Measurements from ENCODE around the gene CDADC1.
"Not testable (repeated sequence)": the region's sequence is repeated elsewhere in the genome, so short reads cannot be mapped to it uniquely, and the experiment has no call there.

The CDADC1 gene

GRCh38 chr13:49310251-49310650 is 62.5 kb downstream of the CDADC1 start:
- in situ Hi-C loops (cut with MboI; ENCODE audit: low sequenced_read_pairs): no loop called here

GRCh38 chr13:49311816-49312215 is 64.1 kb downstream of the CDADC1 start:
- in situ Hi-C loops (cut with MboI; ENCODE audit: low sequenced_read_pairs): no loop called here

- in situ Hi-C loops (cut with MboI; ENCODE audit: low sequenced_read_pairs): no loop called here
These were observed 66.7 kb downstream of the CDADC1 start for GRCh38 chr13:49314344-49314882.

- in situ Hi-C loops (cut with MboI; ENCODE audit: low sequenced_read_pairs): no loop called here
These were observed 67.4 kb downstream of the CDADC1 start for GRCh38 chr13:49315036-49315565.

GRCh38 chr13:49315756-49316482 is 68.2 kb downstream of the CDADC1 start:
- in situ Hi-C loops (cut with MboI; ENCODE audit: low sequenced_read_pairs): no loop called here

GRCh38 chr13:49319551-49319950 is 71.8 kb downstream of the CDADC1 start:
- in situ Hi-C loops (cut with MboI; ENCODE audit: low sequenced_read_pairs): no loop called here

GRCh38 chr13:49319951-49320350 is 72.2 kb downstream of the CDADC1 start:
- in situ Hi-C loops (cut with MboI; ENCODE audit: low sequenced_read_pairs): no loop called here

GRCh38 chr13:49320975-49321374 is 73.2 kb downstream of the CDADC1 start:
- in situ Hi-C loops (cut with MboI; ENCODE audit: low sequenced_read_pairs): no loop called here

- in situ Hi-C loops (cut with MboI; ENCODE audit: low sequenced_read_pairs): no loop called here
These were observed 75.0 kb downstream of the CDADC1 start for GRCh38 chr13:49322702-49323101.

GRCh38 chr13:49323344-49323743 is 75.6 kb downstream of the CDADC1 start:
- in situ Hi-C loops (cut with MboI; ENCODE audit: low sequenced_read_pairs): no loop called here

GRCh38 chr13:49326222-49326917 is 78.6 kb downstream of the CDADC1 start:
- in situ Hi-C loops (cut with MboI; ENCODE audit: low sequenced_read_pairs): no loop called here

GRCh38 chr13:49327145-49327544 is 79.4 kb downstream of the CDADC1 start:
- in situ Hi-C loops (cut with MboI; ENCODE audit: low sequenced_read_pairs): not testable (repeated sequence)

GRCh38 chr13:49329831-49330545 is 82.3 kb downstream of the CDADC1 start:
- in situ Hi-C loops (cut with MboI; ENCODE audit: low sequenced_read_pairs): no loop called here

GRCh38 chr13:49330546-49330864 is 82.8 kb downstream of the CDADC1 start:
- in situ Hi-C loops (cut with MboI; ENCODE audit: low sequenced_read_pairs): no loop called here

- in situ Hi-C loops (cut with MboI; ENCODE audit: low sequenced_read_pairs): no loop called here
These were observed 88.9 kb downstream of the CDADC1 start for GRCh38 chr13:49336655-49337054.

GRCh38 chr13:49340161-49340560 is 92.4 kb downstream of the CDADC1 start:
- in situ Hi-C loops (cut with MboI; ENCODE audit: low sequenced_read_pairs): no loop called here

- in situ Hi-C loops (cut with MboI; ENCODE audit: low sequenced_read_pairs): no loop called here
These were observed 93.8 kb downstream of the CDADC1 start for GRCh38 chr13:49341517-49341916.

GRCh38 chr13:49341941-49342340 is 94.2 kb downstream of the CDADC1 start:
- in situ Hi-C loops (cut with MboI; ENCODE audit: low sequenced_read_pairs): no loop called here

GRCh38 chr13:49342454-49342853 is 94.7 kb downstream of the CDADC1 start:
- in situ Hi-C loops (cut with MboI; ENCODE audit: low sequenced_read_pairs): no loop called here
